ENCODE data around the gene FANK1. TPM values are rescaled to one million over a fixed set of nuclear protein-coding genes. Genes with fewer than 3 reads are reported as not detected.

FANK1 gene
- total RNA-seq, 1 experiment from 2014 or later: 1.4 TPM

- POLR2A ChIA-PET (ENCODE audit: low non-redundant PET): no interaction called here
- CTCF ChIA-PET: no interaction called here
- no TSS peak for BruUV-seq (replicated peaks)
Measured at GRCh38 chr10:125997586-125997985, 101.2 kb downstream of the FANK1 start.

GRCh38 chr10:125999694-126000093 is 103.3 kb downstream of the FANK1 start:
- no peaks in the 10 kb centered on the region for H3K4me1 ChIP-seq (ENCODE audit: insufficient read depth, low read length, poor library complexity, severe bottlenecking)
- BruUV-seq (replicated peaks): no TSS peak
- H3K9me3 ChIP-seq (ENCODE audit: low read depth, low read length, poor library complexity, severe bottlenecking): no peaks in the 10 kb centered on the region
- no peak overlapping the region for H3K4me3 ChIP-seq (ENCODE audit: low read depth, low read length, poor library complexity, severe bottlenecking)
- no peak for DNase-seq (ENCODE audit: low spot score)
- intact Hi-C loops (cut with micrococcal nuclease; ENCODE audit: unreplicated experiment): no loop called here
- TF ChIP-seq CTCF (conservative IDR thresholded peaks at IDR 0.05; ENCODE audit: low read depth, low read length) (no peak), EZH2 (IDR thresholded peaks at IDR 0.05; ENCODE audit: borderline replicate concordance, low read depth, low read length, poor library complexity, severe bottlenecking) (no peak)
- H3K27me3 ChIP-seq (replicated peaks; ENCODE audit: insufficient read depth, low read depth, low read length, poor library complexity): no peaks in the 10 kb centered on the region
- POLR2A ChIA-PET (ENCODE audit: low non-redundant PET): no interaction called here
- CTCF ChIA-PET: interaction anchor here (0.6 kb wide), 1 partner anchor 478 kb away, joined by 3 read pairs; no protein-coding TSS in a partner anchor
- H3K27ac ChIP-seq (ENCODE audit: low read depth, low read length, poor library complexity, severe bottlenecking): no peak overlapping the region
- H3K36me3 ChIP-seq (ENCODE audit: insufficient read depth, low read length, poor library complexity, severe bottlenecking): no peaks in the 10 kb centered on the region

More at GRCh38 chr10:125997586-125997985, 101.2 kb downstream of the FANK1 start:
- no peak overlapping the region for H3K27ac ChIP-seq (ENCODE audit: low read depth, low read length, poor library complexity, severe bottlenecking)
- DNase-seq (ENCODE audit: low spot score): no peak
- no peaks in the 10 kb centered on the region for H3K36me3 ChIP-seq (ENCODE audit: insufficient read depth, low read length, poor library complexity, severe bottlenecking)
- no peak for TF ChIP-seq EZH2 (IDR thresholded peaks at IDR 0.05; ENCODE audit: borderline replicate concordance, low read depth, low read length, poor library complexity, severe bottlenecking)
- no peak for TF ChIP-seq CTCF (conservative IDR thresholded peaks at IDR 0.05; ENCODE audit: low read depth, low read length)
- intact Hi-C loops (cut with micrococcal nuclease; ENCODE audit: unreplicated experiment): no loop called here
- no peaks in the 10 kb centered on the region for H3K4me1 ChIP-seq (ENCODE audit: insufficient read depth, low read length, poor library complexity, severe bottlenecking)
- H3K27me3 ChIP-seq (replicated peaks; ENCODE audit: insufficient read depth, low read depth, low read length, poor library complexity): no peaks in the 10 kb centered on the region
- H3K4me3 ChIP-seq (ENCODE audit: low read depth, low read length, poor library complexity, severe bottlenecking): no peak overlapping the region
- H3K9me3 ChIP-seq (ENCODE audit: low read depth, low read length, poor library complexity, severe bottlenecking): no peaks in the 10 kb centered on the region

GRCh38 chr10:126001576-126001975 is 105.2 kb downstream of the FANK1 start:
- Histone ChIP-seq H3K4me1 (ENCODE audit: insufficient read depth, low read length, poor library complexity, severe bottlenecking) (no peaks in the 10 kb centered on the region), H3K36me3 (ENCODE audit: insufficient read depth, low read length, poor library complexity, severe bottlenecking) (no peaks in the 10 kb centered on the region), H3K27ac (ENCODE audit: low read depth, low read length, poor library complexity, severe bottlenecking) (no peak overlapping the region), H3K27me3 (replicated peaks; ENCODE audit: insufficient read depth, low read depth, low read length, poor library complexity) (no peaks in the 10 kb centered on the region), H3K9me3 (ENCODE audit: low read depth, low read length, poor library complexity, severe bottlenecking) (no peaks in the 10 kb centered on the region), H3K4me3 (ENCODE audit: low read depth, low read length, poor library complexity, severe bottlenecking) (no peak overlapping the region)
- ChIA-PET POLR2A (ENCODE audit: low non-redundant PET) (no interaction called here), CTCF (interaction anchor here (0.6 kb wide), 1 partner anchor 87 kb away, joined by 4 read pairs; no protein-coding TSS in a partner anchor)
- TF ChIP-seq CTCF (conservative IDR thresholded peaks at IDR 0.05; ENCODE audit: low read depth, low read length): no peak
- TF ChIP-seq EZH2 (IDR thresholded peaks at IDR 0.05; ENCODE audit: borderline replicate concordance, low read depth, low read length, poor library complexity, severe bottlenecking): no peak
- intact Hi-C loops (cut with micrococcal nuclease; ENCODE audit: unreplicated experiment): no loop called here
- no peak for DNase-seq (ENCODE audit: low spot score)
- no TSS peak for BruUV-seq (replicated peaks)
